Gastrocnemius medialis (tissue), 4 donors: ENCODE results near the gene MEGF6. TPM values are rescaled to one million over a fixed set of nuclear protein-coding genes. Genes with fewer than 3 reads are reported as not detected.

Experiments used
- ATAC-seq, 2 donors: fragments of 150-250 bp; one replicate each; pipeline ENCODE4 v1.9.1; 2016
- DNase-seq, 2 donors: peaks; one replicate each; pipeline ENCODE4 v3.0.0-alpha.2; 2019
- H3K27ac ChIP-seq, 4 donors: fragments of 200-600 bp; sonication (generic); 1 replicate in 1 of 4; 2 replicates in 3 of 4; pipeline ENCODE4 v1.5.1; 2016 to 2018; ENCODE audit warnings: mild to moderate bottlenecking in 2 of 4, moderate library complexity in 1 of 4
- H3K27me3 ChIP-seq, 3 donors: fragments of 200-600 bp; sonication (generic) in 2 of 3; 1 replicate in 1 of 3; 2 replicates in 2 of 3; pipeline versions ENCODE4 v1.5.1 to v1.6.0; 2016 to 2019; ENCODE audit warnings: mild to moderate bottlenecking in 1 of 3, moderate library complexity in 1 of 3
- H3K36me3 ChIP-seq, 2 donors: fragments of 200-600 bp; sonication (generic) in 1 of 2; one replicate each; pipeline ENCODE4 v1.5.1; 2017 to 2018
- H3K4me1 ChIP-seq, 2 donors: fragments of 200-600 bp; sonication (generic) in 1 of 2; one replicate each; pipeline ENCODE4 v1.5.1; 2016 to 2017; ENCODE audit warnings: mild to moderate bottlenecking in 2 of 2
- H3K4me3 ChIP-seq, 4 donors: fragments of 200-600 bp; sonication (generic) in 3 of 4; 1 replicate in 1 of 4; 2 replicates in 3 of 4; pipeline ENCODE4 v1.5.1; 2016 to 2019; ENCODE audit warnings: mild to moderate bottlenecking in 2 of 4
- H3K9me3 ChIP-seq, 3 donors: fragments of 200-600 bp; sonication (generic) in 2 of 3; 1 replicate in 1 of 3; 2 replicates in 2 of 3; pipeline ENCODE4 v1.5.1; 2016 to 2019
- POLR2A ChIP-seq, 2 donors: fragments of 450-650 bp; IDR thresholded peaks; one replicate each; pipeline ENCODE4 v1.6.1; 2017; ENCODE audit warnings: antibody characterized with exemption in 2 of 2, mild to moderate bottlenecking in 2 of 2, moderate library complexity in 2 of 2
- in situ Hi-C, 4 donors: fragments of 200-750 bp; cut with MboI; loops; one replicate each; pipeline versions ENCODE4 v1.15.0 to v1.8.0; 2017; ENCODE audit warnings: low sequenced_read_pairs in 4 of 4
- intact Hi-C: fragments of 100-400 bp; cut with DNase I; formaldehyde crosslinking; loops from one replicate; pipeline ENCODE4 v1.15.1; 2023; ENCODE audit warnings: low total_unique reads
- total RNA-seq, 4 donors: library from RNA; depleted of rRNA; stranded (reverse); fragments of >200 nt; gene quantifications; one replicate each; pipeline versions ENCODE4 v1.1.0 to v1.2.3, GENCODE V29; 2016
- TF ChIP-seq, protein P1 (sequence below), 5 experiments: fragments of 450-650 bp in 3 of 5; fragments of 200-600 bp in 2 of 5; sonication (generic) in 2 of 5; IDR thresholded peaks in 4 of 5; conservative IDR thresholded peaks in 1 of 5; 1 replicate in 4 of 5; 2 replicates in 1 of 5; pipeline ENCODE4 v1.5.1; 2016 to 2019; ENCODE audit warnings: antibody characterized with exemption in 5 of 5, mild to moderate bottlenecking in 3 of 5, moderate library complexity in 3 of 5

The MEGF6 gene
- total RNA-seq, 4 donors from 2014 or later = 1.9 to 5.7 (median 4.9) TPM

DNA sequence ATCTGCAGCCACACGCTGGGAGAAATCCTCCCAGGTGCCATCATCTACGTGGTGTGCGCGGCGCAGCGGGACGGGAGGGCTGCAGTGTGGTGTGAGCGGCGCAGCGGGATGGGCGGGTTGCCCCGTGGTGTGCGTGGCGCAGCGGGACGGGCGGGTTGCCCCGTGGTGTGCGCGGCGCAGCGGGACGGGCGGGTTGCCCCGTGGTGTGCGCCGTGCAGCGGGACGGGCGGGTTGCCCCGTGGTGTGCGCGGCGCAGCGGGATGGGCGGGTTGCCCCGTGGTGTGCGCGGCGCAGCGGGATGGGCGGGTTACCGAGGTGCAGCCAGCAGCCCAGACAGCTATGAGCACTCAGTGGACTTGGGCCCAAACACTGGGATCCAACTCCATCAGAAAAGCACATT, 33.9 kb upstream of the MEGF6 start:
- no peak for TF ChIP-seq POLR2A (IDR thresholded peaks at IDR 0.05)
- TF ChIP-seq, protein P1, sequence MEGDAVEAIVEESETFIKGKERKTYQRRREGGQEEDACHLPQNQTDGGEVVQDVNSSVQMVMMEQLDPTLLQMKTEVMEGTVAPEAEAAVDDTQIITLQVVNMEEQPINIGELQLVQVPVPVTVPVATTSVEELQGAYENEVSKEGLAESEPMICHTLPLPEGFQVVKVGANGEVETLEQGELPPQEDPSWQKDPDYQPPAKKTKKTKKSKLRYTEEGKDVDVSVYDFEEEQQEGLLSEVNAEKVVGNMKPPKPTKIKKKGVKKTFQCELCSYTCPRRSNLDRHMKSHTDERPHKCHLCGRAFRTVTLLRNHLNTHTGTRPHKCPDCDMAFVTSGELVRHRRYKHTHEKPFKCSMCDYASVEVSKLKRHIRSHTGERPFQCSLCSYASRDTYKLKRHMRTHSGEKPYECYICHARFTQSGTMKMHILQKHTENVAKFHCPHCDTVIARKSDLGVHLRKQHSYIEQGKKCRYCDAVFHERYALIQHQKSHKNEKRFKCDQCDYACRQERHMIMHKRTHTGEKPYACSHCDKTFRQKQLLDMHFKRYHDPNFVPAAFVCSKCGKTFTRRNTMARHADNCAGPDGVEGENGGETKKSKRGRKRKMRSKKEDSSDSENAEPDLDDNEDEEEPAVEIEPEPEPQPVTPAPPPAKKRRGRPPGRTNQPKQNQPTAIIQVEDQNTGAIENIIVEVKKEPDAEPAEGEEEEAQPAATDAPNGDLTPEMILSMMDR (IDR thresholded peaks at IDR 0.05 in 4 of 5, conservative IDR thresholded peaks at IDR 0.05 in 1 of 5) = no peak
- ATAC-seq (no peak), DNase-seq (no peak)
- Histone ChIP-seq H3K9me3 (no peaks in the 10 kb centered on the region), H3K36me3 (peaks cover 0 to 25% of the 10 kb centered on the region in 2 donors), H3K27me3 (peaks cover 0 to 1% (median under 1%) of the 10 kb centered on the region in 3 donors), H3K4me1 (peaks cover 11 to 14% of the 10 kb centered on the region in 2 donors), H3K4me3 (no peak overlapping the region), H3K27ac (no peak overlapping the region)
- in situ Hi-C loops (no loop called here), intact Hi-C loops (no loop called here)

DNA sequence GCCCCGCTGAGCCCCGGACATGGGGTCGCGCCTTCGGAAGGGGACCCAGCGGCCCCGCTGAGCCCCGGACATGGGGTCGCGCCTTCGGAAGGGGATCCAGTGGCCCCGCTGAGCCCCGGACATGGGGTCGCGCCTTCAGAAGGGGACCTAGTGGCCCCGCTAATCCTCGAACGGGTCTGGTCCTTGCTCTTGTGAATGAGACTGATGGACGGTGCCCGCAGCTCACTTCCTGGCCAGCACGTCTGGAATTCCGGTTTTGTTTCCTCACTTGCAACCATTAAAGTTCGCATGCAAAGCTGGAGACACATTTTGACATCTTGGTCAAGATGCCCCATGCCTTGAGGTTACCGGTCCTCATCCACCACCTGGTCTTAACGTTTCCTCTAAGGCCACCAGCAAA, 33.0 kb upstream of the MEGF6 start:
- Histone ChIP-seq H3K4me1 (peaks cover 8 to 10% of the 10 kb centered on the region in 2 donors), H3K4me3 (no peak overlapping the region), H3K27ac (no peak overlapping the region), H3K9me3 (no peaks in the 10 kb centered on the region), H3K27me3 (no peaks in the 10 kb centered on the region), H3K36me3 (peaks cover 0 to 35% of the 10 kb centered on the region in 2 donors)
- in situ Hi-C loops = no loop called here
- TF ChIP-seq POLR2A (IDR thresholded peaks at IDR 0.05) = no peak
- TF ChIP-seq, protein P1 (IDR thresholded peaks at IDR 0.05 in 4 of 5, conservative IDR thresholded peaks at IDR 0.05 in 1 of 5) = no peak
- no peak for DNase-seq
- ATAC-seq = no peak
- intact Hi-C loops = no loop called here

GRCh38 chr1:3642919-3643675, 31.8 kb upstream of the MEGF6 start:
- Histone ChIP-seq H3K36me3 (peaks cover 0 to 44% of the 10 kb centered on the region in 2 donors), H3K27me3 (no peaks in the 10 kb centered on the region), H3K9me3 (no peaks in the 10 kb centered on the region), H3K4me1 (no peaks in the 10 kb centered on the region), H3K4me3 (no peak overlapping the region), H3K27ac (no peak overlapping the region)
- DNase-seq (no peak), ATAC-seq (no peak)
- no peak for TF ChIP-seq POLR2A (IDR thresholded peaks at IDR 0.05)
- TF ChIP-seq, protein P1 (IDR thresholded peaks at IDR 0.05 in 4 of 5, conservative IDR thresholded peaks at IDR 0.05 in 1 of 5) = no peak
- in situ Hi-C loops = no loop called here
- intact Hi-C loops = no loop called here

GRCh38 chr1:3641816-3642215, 30.5 kb upstream of the MEGF6 start:
- in situ Hi-C loops = no loop called here
- intact Hi-C loops = no loop called here
- no peaks in the 10 kb centered on the region for H3K4me1 ChIP-seq

More at GRCh38 chr1:3641816-3642215, 30.5 kb upstream of the MEGF6 start:
- Histone ChIP-seq H3K4me3 (no peak overlapping the region), H3K9me3 (no peaks in the 10 kb centered on the region), H3K27ac (no peak overlapping the region), H3K27me3 (no peaks in the 10 kb centered on the region), H3K36me3 (peaks cover 0 to 50% of the 10 kb centered on the region in 2 donors)
- no peak for TF ChIP-seq POLR2A (IDR thresholded peaks at IDR 0.05)
- TF ChIP-seq, protein P1 (IDR thresholded peaks at IDR 0.05 in 4 of 5, conservative IDR thresholded peaks at IDR 0.05 in 1 of 5) = no peak
- ATAC-seq (no peak), DNase-seq (no peak)
